Activated CD4-positive, alpha-beta T cell treated with anti-CD3 and anti-CD28 coated beads for 1 hour (primary cell): ENCODE measurements around the gene F2RL1.
"Not testable (repeated sequence)": the region's sequence is repeated elsewhere in the genome, so short reads cannot be mapped to it uniquely, and the experiment has no call there.

Experiments used
- DNase-seq: peaks from one replicate; pipeline ENCODE4 v3.0.0-alpha.2; 2020

Gene F2RL1

DNA sequence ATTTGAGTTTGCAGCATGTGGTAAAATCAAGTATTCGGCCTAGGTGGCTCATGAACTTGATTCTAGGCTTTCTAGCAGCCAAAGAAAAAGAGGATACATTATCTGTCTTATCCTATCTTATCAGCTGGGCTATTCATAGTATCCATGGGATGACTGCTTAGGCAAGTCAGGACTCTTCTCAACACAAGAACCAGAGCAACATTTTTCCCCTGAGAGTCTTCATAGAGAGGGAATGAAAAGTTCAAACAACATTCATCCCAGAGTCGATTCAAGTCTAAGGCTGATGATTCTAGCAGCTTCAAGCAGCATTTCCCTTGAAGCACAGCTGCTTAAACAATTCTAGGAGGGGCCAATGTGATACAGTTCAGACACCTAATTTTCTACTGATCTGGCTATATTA, 33.9 kb downstream of the F2RL1 start:
- DNase-seq = no peak

GRCh38 chr5:76853741-76854140, 34.9 kb downstream of the F2RL1 start:
- not testable (repeated sequence) for DNase-seq

DNA sequence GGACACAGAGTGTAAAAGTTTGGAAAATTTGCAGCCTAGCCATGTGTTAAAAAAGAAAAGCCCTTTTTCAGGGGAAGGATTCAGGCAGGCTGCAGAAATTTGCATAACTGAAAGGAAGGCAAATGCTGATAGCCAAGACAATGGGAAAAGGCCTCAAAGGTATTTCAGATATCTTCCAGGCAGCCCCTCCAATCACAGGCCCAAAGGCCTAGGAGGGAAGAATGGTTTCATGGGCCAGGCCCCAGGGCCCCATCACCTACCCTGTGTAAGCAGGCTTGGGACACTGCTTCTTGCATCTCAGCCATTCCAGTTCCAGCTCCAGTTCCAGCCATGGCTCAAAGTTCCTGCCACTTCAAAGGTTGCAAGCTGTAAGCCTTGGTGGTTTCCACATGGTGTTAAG, 35.8 kb downstream of the F2RL1 start:
- DNase-seq = no peak

GRCh38 chr5:76855501-76855900, 36.7 kb downstream of the F2RL1 start:
- not testable (repeated sequence) for DNase-seq

DNA sequence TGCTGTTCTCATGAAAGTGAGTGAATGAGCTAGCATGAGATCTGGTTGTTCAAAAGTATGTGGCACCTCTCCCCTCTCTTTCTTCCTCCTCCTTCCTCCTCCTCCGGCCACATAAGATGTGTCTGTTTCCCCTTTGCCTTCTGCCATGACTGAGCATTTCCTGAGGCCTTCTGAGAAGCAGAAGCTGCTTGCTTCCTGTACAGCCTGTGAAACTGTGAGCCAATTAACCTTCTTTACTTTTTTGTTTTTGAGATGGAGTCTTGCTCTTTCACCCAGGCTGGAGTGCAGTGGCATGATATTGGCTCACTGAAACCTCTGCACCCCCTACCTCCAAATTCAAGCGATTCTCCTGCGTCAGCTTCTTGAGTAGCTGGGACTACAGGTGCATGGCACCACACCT, 37.1 kb downstream of the F2RL1 start:
- DNase-seq = no peak

DNA sequence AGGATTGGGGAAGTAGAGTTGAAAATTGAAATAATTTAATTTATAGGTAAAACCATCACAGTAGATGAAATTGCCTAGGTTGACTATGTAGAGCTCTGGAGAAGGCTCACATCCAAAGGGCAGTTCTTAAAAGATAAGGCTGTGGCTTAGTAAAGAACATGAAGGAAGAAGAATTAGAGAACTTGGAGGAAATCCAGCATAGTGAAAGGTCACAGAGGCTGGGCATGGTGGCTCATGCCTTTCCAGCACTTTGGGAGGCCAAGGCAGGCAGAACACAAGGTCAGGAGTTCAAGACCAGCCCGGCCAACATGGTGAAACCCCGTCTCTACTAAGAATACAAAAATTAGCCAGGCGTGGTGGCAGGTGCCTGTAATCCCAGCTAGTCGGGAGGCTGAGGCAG, 38.0 kb downstream of the F2RL1 start:
- not testable (repeated sequence) for DNase-seq

DNA sequence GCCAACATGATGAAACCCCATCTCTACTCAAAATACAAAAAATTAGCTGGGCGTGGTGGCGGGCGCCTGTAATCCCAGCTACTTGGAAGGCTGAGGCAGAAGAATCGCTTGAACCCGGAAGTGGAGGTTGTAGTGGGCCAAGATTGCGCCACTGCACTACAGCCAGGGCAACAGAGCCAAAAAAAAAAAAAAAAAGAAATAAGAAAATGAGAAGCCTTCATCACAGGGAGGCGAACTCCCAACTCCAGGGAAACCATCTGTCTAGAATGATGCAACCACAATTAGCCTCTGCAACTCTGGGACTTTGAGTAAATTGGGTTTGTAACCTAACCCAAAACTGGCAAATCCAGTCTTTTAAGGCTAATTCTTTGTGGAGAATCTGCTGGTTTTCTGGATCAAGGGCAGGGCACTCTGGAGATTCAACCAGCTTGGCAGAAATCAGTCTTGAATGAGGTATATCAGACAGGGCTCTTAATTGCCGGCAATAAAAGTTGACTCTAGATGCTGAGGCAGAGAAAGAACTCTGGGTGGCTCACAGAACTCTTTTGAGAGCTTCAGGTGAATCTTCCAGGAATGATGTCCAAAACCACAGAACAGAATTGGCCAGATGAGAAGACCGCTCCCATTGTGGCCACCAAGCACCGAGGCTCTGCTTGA, 40.9 kb downstream of the F2RL1 start:
- DNase-seq = no peak

DNA sequence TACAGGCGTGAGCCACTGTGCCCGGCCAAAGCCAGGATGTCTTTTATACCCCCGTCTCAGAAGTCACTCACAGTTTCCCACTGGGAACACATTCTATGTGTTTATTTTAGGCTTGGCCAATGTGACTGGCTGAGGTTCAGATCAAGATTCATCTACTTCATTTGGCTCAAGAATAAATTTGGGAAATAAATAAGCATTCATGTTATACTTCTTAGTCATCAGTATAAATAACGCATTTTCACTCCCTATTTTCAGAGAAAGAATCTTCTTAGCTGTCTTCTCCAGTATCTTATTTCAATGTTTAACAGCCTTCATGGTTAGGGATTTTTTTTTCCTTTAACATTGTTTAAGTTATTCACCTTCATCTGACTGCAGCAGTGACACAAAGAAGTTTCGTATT, 42.8 kb downstream of the F2RL1 start:
- no peak for DNase-seq

DNA sequence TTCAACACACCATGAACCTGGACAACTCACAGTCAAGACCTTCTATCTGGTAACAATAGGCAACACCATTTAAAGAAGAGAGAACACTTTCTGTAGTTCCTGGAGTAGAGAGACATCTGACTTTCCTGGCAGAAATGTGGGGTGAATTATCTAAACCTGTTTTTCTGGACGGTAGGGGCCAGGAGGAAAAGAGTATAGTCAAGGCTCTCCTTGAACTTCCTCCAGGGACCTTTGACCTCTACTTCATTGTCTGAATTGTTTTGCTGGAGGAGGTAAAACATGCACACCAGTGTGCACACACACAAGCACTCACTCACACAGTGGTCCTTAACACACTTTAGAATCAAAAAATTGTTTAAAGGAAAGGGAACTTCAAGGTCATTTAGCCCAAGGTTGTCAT, 44.2 kb downstream of the F2RL1 start:
- no peak for DNase-seq

GRCh38 chr5:76866503-76866902, 47.7 kb downstream of the F2RL1 start:
- no peak for DNase-seq

DNA sequence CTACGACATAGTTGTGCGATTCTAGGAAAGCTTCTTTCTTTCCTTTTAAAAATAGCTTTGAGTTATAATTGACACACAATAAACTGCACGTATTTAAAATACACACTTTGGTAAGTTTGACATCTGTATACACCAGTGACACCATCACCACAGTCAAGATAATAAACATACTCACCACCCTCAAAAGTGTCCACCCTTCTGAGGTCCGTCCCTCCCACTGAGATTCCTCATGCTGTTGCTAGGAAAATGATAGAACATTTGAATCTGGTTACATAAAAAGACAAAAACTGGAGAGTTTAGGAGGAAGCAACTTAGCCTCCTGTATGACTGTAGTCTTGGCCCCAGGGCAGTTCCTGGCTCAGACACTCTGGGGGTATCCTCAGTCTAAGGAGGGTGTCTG, 48.2 kb downstream of the F2RL1 start:
- no peak for DNase-seq

DNA sequence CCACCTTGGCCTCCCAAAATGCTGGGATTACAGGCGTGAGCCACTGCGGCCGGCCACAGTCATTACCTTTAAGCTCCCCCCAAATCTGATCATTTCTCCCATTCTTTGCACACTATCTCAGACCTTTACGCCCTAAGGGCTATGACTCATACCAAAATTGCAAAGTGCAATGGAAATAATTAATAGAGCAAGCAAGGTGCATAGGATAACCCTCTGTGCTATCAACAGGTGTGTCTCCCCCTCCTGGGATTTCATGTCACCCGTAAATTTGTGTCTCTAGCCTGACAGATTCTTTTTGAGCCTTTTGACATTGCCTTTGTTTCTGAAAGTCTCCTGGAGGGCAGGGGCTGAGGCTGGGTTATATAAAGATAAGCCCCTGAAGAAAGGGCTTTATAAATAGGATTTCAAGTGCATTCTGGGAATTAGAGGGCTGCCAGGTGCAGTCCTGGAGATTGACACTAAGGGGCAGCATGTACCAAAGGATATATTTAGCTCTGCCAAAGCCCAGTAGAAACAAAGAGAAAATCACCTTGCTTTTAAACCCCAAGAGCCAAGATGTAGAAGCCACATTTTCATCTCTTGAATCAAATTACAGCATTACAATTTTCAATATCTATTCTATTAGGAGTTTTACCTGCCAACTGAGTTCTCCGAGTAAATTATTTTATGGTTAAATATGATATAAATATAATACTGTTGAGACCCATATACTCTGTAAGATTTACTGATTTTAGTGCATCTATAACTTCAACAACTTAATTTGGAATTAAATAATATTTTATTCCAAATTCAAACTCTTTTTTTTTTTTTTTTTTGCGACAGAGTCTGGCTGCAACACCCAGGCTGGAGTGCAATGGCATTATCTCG, 49.2 kb downstream of the F2RL1 start:
- DNase-seq = peak; percentile 37

DNA sequence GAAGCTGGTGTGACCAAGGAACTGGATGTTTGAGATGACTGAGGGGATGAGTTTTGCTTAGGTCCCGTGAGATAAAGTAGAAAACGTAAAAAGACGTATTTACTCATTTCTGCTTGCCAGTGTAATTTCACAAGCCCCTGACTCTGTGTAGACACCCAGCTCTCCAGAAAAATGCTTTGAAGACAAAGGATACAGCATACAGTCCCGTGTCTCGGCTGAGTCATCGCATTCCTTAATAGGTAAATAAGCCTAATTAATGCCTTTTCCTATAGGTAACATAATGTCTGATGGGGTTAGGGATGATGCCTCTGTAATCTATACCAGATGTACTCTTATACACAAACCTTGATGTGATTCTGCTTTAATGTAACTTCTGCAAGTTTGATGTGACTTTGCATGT, 51.2 kb downstream of the F2RL1 start:
- DNase-seq = no peak

- DNase-seq = no peak
These were observed 55.3 kb downstream of the F2RL1 start for GRCh38 chr5:76874088-76874581.
